Heart left ventricle (tissue), 16 donors: ENCODE data around the gene TNNI3K. TPM values are rescaled to one million over a fixed set of nuclear protein-coding genes. Genes with fewer than 3 reads are reported as not detected.

ENCODE experiments used
- ATAC-seq, 4 donors: fragments of 200-7000 bp; cut with Tn5 transposase; one replicate each; pipeline ENCODE4 v1.9.1; 2020 to 2022; ENCODE audit warnings: moderate library complexity in 4 of 4, mild to moderate bottlenecking in 3 of 4, moderate number of reproducible peaks in 1 of 4
- DNase-seq, 5 donors: peaks; one replicate each; pipeline ENCODE4 v3.0.0-alpha.2; 2020
- H3K27ac ChIP-seq, 12 donors: fragments of 200-600 bp; sonication (generic) in 4 of 12; one replicate each; pipeline versions ENCODE4 v1.5.0 to v1.8.0; 2016 to 2022; ENCODE audit warnings: mild to moderate bottlenecking in 2 of 12
- H3K27me3 ChIP-seq, 9 donors: fragments of 200-600 bp; sonication (generic) in 2 of 9; one replicate each; pipeline versions ENCODE4 v1.5.1 to v1.8.0; 2016 to 2022; ENCODE audit warnings: mild to moderate bottlenecking in 3 of 9
- H3K36me3 ChIP-seq, 9 donors: fragments of 200-600 bp; sonication (generic) in 2 of 9; one replicate each; pipeline versions ENCODE4 v1.5.0 to v1.8.0; 2018 to 2022; ENCODE audit warnings: mild to moderate bottlenecking in 2 of 9
- H3K4me1 ChIP-seq, 12 donors: fragments of 200-600 bp; sonication (generic) in 4 of 12; one replicate each; pipeline versions ENCODE4 v1.5.0 to v1.8.0; 2016 to 2022; ENCODE audit warnings: mild to moderate bottlenecking in 3 of 12
- H3K4me3 ChIP-seq, 12 donors: fragments of 200-600 bp; sonication (generic) in 4 of 12; one replicate each; pipeline versions ENCODE4 v1.5.0 to v1.8.0; 2017 to 2022; ENCODE audit warnings: mild to moderate bottlenecking in 9 of 12, moderate library complexity in 4 of 12
- H3K9me3 ChIP-seq, 12 donors: fragments of 200-600 bp; sonication (generic) in 4 of 12; one replicate each; pipeline versions ENCODE4 v1.5.0 to v1.8.0; 2016 to 2022; ENCODE audit warnings: mild to moderate bottlenecking in 1 of 12
- CTCF ChIP-seq, 12 donors: fragments of 200-600 bp; sonication (generic) in 4 of 12; IDR thresholded peaks; one replicate each; pipeline versions ENCODE4 v1.5.0 to v1.8.0; 2018 to 2022; ENCODE audit warnings: antibody characterized with exemption in 12 of 12, mild to moderate bottlenecking in 5 of 12
- POLR2A ChIP-seq, 2 donors: fragments of 450-650 bp; IDR thresholded peaks; one replicate each; pipeline ENCODE4 v1.6.1; 2017; ENCODE audit warnings: antibody characterized with exemption in 2 of 2, mild to moderate bottlenecking in 2 of 2, moderate library complexity in 2 of 2
- WGBS, 4 donors: extraction: QIAGEN DNeasy Blood & Tissue Kit in 2 of 4; methylation state at CpG; one replicate each; pipeline versions ENCODE4 v1.1.5 to v1.1.7; 2013 to 2018; 5-methylcytosine and 5-hydroxymethylcytosine counted together
- intact Hi-C, 10 donors: fragments of 100-400 bp; cut with DNase I; formaldehyde crosslinking; loops; one replicate each; pipeline versions ENCODE4 v1.11.1 to v1.14.2; 2022
- polyA plus RNA-seq, 2 donors: library from polyadenylated mRNA; stranded (reverse); fragments of 200-250 nt; gene quantifications; one replicate each; pipeline ENCODE4 v1.2.3, GENCODE V29; 2013
- total RNA-seq, 9 donors: library from RNA; depleted of rRNA in 2 of 9; stranded (reverse); fragments of >200 nt in 2 of 9; fragmentation: NEBNext Ultra II Directional in 3 of 9; extraction: Animal tissue kit (Norgen Biotek cat#: 25700) in 3 of 9; gene quantifications; one replicate each; pipeline versions ENCODE4 v1.1.0 to v1.2.4, GENCODE V29; 2016 to 2023
- donor health status: ischemic (EF 13 %, LVEDD 7.1; RV severe dilation, severe dysfunction).
- donor health status: healthy with polysubstance abuse.
- donor health status: DM: no; HTN: yes; CAD: no.
- donor health status: DM: no; HTN: no; CAD: no.
- donor health status: ischemic (EF 25% LVEDD 6.9; RV normal size, moderate dysfunction).
- donor health status: ischemic (EF 25% LVEDD 5.7; RV mildly dilated, moderate dysfunction).
- donor health status: healthy.
- donor health status: DM: yes; HTN: yes; CAD: no.
- donor health status: ischemic (EF 35%, LVEDD 5.7; RV mildly dilated, moderate dysfunction).
- donor health status: nonischemic (EF 11% LVEDD 7.7; RV severe dilation, severe dysfunction).
- donor health status: DM: yes; HTN: yes; CAD: no.
- donor health status: PGD.
- donor health status: ischemic (EF 29% LVEDD 5.4; RV normal size, mild dysfunction).
- donor health status: nonischemic (EF 23%, LVEDD 6.1; RV moderate dilation, normal function).

Gene TNNI3K
- total and polyA plus RNA-seq, 11 donors, result 11.5 to 108 (median 59.9) TPM

DNA sequence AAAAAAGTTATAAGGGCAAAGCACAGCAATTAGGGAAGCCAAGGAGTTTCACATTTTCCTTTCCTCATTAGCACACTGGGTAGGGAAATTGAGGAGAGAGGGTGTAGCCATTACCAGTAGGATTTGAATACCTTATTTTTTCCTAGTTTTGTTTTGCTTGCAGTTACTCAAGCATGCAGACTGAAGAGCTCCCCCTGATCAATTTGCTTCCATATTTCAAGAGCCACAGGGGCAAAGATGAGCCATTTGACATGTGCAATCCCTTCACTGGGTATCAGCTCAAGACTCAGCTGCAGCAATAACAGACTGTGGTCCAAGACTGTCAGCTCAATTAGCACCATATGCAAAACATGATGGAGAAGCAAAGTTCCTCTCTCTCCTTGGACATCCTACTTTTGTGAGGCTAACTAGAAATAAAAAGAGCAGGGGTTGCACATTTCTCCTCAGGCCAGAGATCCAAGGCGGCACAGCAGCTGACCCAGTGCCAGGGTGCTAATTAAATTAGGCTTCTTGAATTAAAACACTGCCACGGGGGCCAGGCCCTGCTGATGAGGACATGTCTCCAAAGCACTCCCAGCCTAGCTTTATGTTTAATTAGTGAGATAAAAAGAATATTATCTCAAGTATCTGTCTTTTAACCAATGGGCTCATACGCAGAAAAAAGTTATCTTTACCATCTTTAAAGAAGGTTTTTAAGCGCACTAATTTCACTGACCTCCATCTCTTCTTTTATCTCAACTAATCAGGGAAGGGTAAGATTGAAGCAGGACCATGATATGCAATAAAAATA is 314.0 kb downstream of the TNNI3K start:
- Histone ChIP-seq H3K4me3 (no peak overlapping the region), H3K4me1 (no peaks in the 10 kb centered on the region), H3K27me3 (no peaks in the 10 kb centered on the region), H3K27ac (no peak overlapping the region), H3K9me3 (no peaks in the 10 kb centered on the region), H3K36me3 (peaks cover 0 to 3% (median 0%) of the 10 kb centered on the region in 9 donors)
- DNase-seq (no peak), ATAC-seq (no peak)
- WGBS, 4 donors, result 64 to 71% (median 68%) methylated on average over 4 of the region's 4 CpGs
- intact Hi-C loops, result no loop called here
- no peak for TF ChIP-seq POLR2A (IDR thresholded peaks at IDR 0.05)
- no peak for TF ChIP-seq CTCF (IDR thresholded peaks at IDR 0.05)

GRCh38 chr1:74549932-74550331 is 314.7 kb downstream of the TNNI3K start:
- intact Hi-C loops, result no loop called here
- H3K36me3 ChIP-seq, result peaks cover 0 to 3% (median 0%) of the 10 kb centered on the region in 9 donors
- WGBS, 4 donors, result 86 to 92% (median 89%) methylated on average over 2 of the region's 2 CpGs
- TF ChIP-seq CTCF (IDR thresholded peaks at IDR 0.05) (no peak), POLR2A (IDR thresholded peaks at IDR 0.05) (no peak)
- H3K4me3 ChIP-seq, result no peak overlapping the region
- no peaks in the 10 kb centered on the region for H3K9me3 ChIP-seq
- ATAC-seq (no peak), DNase-seq (no peak)
- no peaks in the 10 kb centered on the region for H3K27me3 ChIP-seq
- H3K4me1 ChIP-seq, result no peaks in the 10 kb centered on the region
- H3K27ac ChIP-seq, result no peak overlapping the region

- ATAC-seq (no peak), DNase-seq (no peak)
- Histone ChIP-seq H3K4me1 (no peaks in the 10 kb centered on the region), H3K9me3 (no peaks in the 10 kb centered on the region), H3K4me3 (no peak overlapping the region), H3K27ac (no peak overlapping the region), H3K36me3 (no peaks in the 10 kb centered on the region), H3K27me3 (peaks cover 0 to 18% (median 0%) of the 10 kb centered on the region in 9 donors)
- intact Hi-C loops, result no loop called here
- WGBS, 4 donors, result 40 to 48% (median 43%) methylated on average over 14 of the region's 14 CpGs
- no peak for TF ChIP-seq CTCF (IDR thresholded peaks at IDR 0.05)
- no peak for TF ChIP-seq POLR2A (IDR thresholded peaks at IDR 0.05)
These were observed 335.8 kb downstream of the TNNI3K start for GRCh38 chr1:74570797-74571492.

DNA sequence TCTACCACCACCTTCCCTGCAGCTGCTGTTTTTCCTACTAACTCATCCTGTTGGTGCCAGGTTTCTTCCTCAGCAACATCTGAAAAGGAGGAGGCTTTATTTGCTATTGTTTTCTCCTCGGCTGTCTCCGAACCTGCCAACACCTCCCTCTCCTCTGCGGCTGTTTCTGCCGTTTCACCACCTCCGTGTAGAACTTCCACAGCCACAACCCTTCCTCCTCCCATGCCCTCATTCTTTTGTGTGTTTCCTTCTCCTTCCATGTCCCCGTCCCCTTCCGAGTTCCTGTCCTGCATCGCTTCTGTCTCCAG is 336.3 kb downstream of the TNNI3K start:
- no peaks in the 10 kb centered on the region for H3K36me3 ChIP-seq

More for the DNA sequence above, 336.3 kb downstream of the TNNI3K start:
- H3K27me3 ChIP-seq, result peaks cover 0 to 18% (median 0%) of the 10 kb centered on the region in 9 donors
- no peaks in the 10 kb centered on the region for H3K9me3 ChIP-seq
- 53 to 61% (median 56%) methylated on average over 8 of the region's 8 CpGs for WGBS, 4 donors
- DNase-seq (no peak), ATAC-seq (no peak)
- intact Hi-C loops, result no loop called here
- no peak overlapping the region for H3K27ac ChIP-seq
- H3K4me3 ChIP-seq, result no peak overlapping the region
- no peak for TF ChIP-seq POLR2A (IDR thresholded peaks at IDR 0.05)
- no peak for TF ChIP-seq CTCF (IDR thresholded peaks at IDR 0.05)
- H3K4me1 ChIP-seq, result no peaks in the 10 kb centered on the region
